Stimulated activated CD4-positive, alpha-beta T cell treated with anti-CD3 and anti-CD28 coated beads, TNF-alpha, amount 100 ng/mL, for 24 hours (primary cell): ENCODE results near the gene RAB31.

ENCODE experiments used
- DNase-seq, 3 experiments: peaks; one replicate each; pipeline ENCODE4 v3.0.0-alpha.2; 2020; ENCODE audit warnings: low read depth in 3 of 3

Gene RAB31

DNA sequence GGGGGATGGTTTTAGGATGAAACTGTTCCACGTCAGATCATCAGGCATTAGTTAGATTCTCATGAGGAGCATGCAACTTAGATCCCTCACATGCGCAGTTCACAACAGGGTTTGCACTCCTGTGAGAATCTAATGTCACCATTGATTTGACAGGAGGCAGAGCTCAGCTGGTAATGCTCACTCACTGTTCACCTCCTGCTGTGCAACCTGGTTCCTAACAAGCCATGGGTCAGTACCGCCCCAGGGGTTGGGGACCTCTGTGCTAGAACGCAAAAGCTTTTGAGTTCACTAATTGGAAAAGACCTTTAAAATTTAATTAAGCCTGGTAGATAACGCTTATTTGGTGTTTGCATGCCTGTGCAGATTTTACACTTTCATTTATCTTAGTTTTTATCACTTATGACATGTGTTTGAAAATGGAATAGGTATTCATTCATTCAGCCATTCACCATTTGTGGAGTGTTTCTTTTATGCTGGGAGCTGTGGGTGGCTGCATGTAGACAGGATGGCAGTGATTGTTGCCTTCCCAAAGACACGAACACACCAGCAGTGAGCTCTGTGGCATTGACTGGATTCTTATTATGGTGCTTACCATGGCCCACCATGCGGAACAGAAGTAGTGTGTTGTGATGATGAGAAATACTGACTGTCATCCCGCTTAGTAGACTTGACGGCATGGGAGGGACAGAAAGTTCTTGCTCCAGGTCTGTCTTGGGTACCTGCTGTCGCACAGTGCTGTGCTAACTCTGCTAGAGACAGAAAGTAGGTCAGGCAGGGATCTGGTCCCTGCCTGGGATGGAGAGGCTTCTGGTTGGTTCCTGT lies 6.4 kb downstream of the RAB31 start:
- no peak for DNase-seq

DNA sequence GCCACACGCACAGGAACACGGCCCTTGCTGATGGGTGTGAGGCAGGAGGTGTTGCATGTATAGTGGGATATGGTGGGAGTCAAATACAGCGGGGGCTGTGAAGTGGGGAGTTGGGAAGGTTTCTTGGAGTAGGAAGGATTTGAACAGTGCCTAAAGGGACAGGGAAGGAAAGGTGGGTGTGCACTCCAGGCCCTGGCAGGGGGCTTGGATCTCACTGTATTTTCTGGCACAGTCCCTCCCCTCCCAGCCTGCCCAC lies 6.9 kb downstream of the RAB31 start:
- DNase-seq = no peak

DNA sequence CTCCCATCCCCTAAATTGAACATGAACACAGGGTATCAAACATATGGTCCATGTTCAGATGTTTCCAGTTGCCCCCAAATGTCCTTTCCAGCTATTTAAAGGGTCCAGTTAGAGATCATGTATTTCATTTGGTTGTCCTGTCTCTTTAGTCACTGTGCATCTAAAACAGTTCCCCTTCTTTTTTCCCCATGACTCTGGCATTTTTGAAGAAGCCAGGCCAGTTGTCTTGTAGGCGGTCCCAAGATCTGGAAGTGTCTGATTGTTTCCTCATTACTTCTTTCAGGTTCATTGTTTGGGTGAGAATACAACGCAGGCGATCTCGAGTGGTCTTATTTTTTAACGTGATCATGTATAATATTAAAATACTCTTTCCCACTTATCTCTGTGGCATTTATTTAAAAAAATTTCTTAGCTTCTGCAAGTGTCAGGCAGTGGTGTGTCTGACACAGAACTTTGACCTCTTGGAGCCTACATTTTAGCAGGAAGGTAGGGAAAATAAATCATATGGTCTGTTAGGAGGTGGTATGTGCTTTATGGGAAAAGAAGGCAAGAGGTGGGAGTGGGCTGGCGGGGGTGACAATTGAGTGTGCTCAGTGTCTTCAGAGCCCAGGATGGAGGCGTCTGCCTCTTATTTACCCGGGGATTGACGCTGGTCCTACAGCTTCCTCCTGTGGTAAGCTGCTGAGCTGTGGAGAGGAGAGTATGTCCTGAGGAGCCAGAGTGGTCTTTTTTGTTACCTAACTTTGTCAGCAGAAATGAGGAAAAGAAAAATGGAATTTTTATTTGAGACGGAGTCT lies 8.1 kb downstream of the RAB31 start:
- no peak for DNase-seq

DNA sequence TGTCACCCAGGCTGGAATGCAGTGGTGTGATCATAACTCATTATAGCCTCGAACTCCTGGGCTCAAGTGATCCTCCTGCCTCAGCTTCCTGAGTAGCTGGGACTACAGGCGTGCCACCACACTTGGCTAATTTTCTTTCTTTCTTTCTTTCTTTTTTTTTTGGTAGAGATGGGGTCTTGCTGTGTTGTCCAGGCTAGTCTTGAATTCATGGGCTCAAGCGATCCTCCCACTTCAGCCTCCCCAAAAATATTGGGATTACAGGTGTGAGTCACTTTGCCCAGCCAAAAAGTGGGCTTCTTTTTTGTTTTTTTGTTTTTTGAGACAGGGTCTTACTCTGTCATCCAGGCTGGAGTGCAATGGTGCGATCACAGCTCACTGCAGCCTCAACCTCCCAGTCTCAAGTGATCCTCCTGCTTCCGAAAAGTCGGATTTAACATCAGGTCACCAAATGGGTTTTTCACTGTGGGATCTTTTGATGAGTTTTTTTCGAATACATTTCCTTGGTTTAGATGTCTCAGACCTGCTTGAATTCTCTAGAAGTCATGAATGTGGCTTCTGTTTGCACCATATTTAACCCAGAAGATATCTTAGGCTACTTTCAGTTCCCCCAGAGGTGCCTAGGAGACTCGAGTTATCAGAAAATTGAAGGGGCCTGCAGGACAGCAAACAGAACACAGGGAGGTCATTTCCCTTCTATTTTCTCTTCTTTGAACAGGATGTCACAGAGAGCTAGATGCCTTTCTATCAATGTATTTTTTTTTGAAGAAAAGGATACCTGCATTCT lies 8.9 kb downstream of the RAB31 start:
- no peak for DNase-seq

DNA sequence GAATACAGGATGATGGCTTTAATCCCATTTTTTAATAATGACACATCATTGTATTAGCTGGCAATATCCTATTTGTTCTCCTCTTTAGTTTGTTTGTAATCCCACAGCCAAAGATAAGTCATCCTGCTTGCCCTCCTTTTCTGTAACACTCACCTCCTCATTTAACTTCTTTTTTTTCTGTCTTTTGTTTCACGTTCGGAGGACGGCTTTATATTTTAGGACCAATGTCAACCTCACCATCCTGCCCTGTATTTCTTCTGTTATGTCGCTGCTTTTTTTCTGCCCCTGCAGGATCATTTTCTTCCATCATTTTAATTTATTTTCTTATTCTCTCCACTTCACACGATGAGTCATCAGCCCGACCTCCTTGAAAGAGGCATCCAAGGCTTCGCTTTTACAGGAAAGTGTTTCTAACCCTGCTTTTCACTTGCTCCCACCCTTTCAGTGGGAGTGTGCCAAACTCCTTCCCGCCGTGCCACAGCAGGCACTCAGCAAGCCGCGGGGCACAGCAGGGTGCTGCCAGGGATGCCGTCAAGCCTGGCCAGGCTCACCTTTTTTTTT lies 11.4 kb downstream of the RAB31 start:
- no peak for DNase-seq

DNA sequence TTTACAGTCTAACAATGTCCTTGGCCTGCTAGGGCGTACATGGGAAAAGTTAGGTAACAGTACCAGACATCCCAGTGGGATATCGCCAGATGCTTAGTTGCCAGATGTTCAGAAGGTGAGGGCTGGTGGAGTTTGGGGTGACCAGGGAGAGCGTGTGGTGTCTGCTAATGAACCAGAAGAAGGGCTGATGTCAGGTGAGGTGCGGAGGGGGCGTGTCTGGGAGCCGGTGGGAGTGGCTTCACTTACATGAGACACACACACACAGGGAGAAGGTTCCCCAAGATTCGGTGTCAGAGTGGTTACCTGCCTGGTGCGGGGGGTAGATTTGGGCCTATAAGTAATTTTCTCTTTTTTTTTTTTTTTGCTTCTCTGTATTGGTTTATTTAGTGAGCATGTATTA lies 12.2 kb downstream of the RAB31 start:
- no peak for DNase-seq

DNA sequence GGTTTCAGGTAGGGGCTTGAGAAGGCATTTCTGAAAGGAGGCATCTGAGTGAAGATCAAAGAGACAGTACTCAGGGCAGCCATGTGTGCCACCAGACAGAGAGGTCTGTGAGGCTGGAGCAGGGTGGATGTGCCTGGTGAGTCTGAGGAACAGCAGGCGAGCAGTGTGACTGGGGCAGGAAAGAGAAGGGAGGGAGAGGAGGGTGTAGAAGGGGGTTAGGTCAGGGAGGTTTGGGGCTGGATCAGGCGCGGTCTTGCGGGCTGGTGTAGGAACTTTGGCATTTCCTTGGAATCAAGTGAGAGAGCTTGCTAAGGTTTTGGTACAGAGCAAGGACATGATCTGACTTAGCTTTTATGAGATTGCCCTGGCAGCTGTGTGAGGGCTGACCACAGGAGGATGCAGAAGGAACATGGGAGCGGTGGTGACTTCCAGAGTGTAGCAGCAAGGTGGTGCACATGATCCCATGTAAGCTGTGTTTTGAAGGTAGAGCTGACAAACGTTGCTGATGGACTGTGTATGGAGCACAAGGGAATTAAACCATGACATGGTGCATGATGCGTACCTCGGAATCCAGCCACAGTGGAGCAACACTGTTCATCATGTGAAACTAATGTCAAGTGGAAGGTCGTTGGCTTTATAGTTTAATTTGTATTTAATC lies 13.9 kb downstream of the RAB31 start:
- DNase-seq = no peak

DNA sequence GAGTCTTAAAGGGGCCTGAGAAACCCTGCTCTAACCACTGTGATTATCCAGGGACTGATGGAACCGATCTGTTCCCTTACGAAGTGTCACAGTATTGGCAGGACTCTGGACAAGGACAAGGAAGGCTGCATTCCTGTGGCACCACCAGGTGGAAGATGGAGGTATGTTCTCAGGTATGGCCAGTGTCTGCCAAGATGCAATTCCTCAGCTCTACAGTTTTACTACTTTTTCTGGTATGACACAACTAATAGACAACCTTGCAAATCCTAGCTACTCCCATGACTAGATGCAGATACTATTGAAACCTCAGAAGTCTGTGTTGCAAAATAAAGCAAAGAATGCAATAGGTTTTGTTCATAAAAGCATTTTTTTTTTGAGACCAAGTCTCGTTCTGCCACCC lies 14.6 kb downstream of the RAB31 start:
- no peak for DNase-seq

DNA sequence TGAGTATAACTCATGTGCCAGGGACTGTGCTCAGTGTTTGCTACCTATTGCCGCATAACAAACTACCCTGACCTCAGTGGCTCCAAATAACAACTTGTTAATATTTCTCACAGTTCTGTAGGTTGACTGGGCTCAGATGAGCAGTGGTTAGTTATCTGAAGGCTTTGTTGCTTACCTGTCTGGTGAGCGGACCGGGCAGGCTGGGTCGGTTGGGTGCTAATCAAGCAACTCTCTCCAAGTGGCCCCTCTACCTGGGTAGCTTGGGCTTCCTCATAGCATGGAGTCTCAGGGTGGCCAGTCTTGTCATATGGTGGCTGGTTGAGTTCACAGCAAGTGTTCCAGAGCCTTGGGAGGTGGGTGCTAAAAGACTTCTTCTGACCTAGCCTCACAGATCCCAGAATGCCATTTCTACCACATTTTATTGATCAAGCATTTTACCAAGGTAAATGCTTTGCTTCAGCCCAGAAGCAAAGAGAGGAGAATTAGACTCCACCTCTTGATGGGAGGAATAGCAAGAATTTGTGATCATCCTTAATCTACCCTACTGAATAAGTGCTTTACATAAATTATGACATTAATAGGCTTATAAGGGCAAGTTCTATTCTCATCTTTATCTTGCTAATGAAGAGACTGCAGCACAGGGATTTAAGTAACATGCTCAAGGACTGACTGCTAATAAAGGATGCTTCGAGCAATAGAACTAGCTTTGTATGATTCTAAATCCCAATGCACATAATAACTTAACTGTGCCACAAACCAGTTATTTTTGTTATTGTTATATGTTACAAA lies 16.9 kb downstream of the RAB31 start:
- DNase-seq = no peak

DNA sequence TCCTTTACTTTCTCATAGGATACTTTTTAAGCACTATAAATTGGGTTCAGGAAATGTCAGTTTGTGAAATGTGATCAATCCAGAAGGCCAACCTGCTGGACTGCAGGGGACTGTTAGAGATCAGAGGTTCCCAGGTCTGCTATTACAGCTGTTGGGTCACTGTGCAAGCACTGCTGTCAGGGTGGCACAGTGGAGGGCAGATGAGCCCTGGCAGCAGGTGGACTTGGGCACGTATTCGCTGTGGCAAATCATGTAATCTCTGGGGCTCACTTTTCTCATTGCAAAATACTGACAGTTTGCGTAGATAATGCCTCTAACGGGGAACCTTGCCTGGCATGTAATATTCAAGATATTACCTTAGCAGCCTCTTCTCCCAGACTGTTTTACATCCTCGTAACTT lies 18.1 kb downstream of the RAB31 start:
- no peak for DNase-seq

DNA sequence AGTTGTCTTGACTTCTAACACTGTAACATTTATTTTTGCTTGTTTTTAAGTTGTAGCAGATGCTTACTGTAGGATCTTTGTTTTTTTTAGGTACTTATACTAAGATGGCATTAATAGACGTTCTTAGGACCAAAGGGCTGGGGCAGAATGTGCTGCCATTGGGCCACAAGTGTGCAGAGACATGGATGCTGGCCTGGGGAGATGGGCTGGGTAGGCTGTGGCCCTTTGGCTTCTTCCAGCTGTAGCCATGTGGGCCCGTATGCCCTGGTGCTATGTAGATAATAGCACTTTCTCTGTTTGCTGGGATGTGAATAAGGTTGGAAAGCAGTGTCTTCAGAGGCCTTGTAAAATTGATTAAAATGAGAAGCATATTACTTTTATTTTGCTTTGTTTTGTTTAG lies 18.8 kb downstream of the RAB31 start:
- DNase-seq = no peak

DNA sequence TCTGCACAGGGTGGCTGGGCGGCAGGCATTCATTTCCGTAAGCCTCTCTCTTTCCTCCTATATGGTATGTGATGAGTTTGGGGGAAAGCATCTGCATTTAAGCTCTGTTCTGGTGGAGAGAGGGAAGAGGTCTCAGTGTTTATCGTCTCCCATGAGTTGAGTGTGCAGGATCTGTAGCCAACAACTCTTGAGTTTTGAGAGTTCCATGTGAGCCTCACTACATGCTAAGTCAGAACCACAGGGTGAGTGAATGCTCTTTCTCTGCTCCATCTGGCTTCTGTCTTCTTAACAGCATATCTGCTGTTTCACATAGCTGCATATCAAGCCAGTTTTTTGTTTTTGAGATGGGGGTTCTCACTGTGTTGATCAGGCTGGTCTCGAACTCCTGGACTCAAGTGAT lies 22.7 kb downstream of the RAB31 start:
- no peak for DNase-seq

DNA sequence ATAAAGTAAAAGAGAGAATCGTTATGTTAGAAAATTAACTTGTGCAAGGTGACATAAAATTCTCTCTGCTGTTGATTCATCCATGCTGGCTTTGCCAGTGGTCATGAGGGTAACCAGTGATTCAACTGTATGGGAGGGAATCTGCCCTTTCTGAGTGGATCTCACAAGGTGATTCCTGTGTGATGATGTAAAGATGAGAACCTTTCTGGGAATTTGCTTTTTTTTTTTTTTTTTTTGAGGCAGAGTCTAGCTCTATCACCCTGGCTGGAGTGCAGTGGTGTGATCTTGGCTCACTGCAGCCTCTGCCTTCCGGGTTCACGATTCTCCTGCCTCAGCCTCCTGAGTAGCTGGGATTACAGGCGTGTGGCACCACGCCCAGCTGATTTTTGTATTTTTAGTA lies 23.3 kb downstream of the RAB31 start:
- DNase-seq = no peak

DNA sequence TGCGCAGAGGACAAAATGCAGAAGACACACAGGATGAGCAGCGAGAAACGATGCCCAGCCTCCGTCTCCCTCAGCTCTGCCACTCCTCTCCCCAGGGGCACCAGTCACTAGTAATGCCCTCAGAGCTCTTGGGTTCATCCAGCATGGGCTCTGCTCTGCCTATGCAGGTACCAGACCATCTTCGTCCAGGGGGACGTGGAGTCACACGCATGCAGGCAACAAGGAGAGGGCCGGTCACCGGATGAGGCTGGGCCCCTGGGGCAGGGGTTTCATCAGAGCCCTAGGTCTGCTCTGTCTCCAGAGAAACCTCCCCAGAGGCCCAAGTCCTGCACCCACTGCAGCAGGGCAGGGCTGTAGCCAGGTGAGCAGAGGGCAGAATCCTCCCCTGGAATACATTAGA lies 23.9 kb downstream of the RAB31 start:
- no peak for DNase-seq

DNA sequence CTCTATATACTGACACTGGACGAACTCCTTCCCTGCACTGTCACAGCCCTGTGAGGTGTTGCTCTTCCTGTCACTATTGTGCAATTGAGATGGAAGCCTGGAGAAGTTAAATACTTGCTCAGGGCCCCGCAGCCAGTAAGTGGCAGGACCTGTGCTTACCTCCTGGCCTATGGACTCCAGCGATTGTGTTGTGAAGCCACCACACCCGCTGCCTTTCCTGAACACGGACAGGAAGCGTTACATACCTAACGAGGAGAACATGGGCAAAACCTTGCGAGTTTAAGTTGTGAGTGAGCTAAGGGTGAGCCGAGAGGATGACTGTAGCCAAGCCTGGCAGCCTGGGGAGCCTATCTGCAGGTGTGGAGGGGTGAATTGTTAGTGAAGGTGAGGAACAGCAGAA lies 26.1 kb downstream of the RAB31 start:
- DNase-seq = no peak

DNA sequence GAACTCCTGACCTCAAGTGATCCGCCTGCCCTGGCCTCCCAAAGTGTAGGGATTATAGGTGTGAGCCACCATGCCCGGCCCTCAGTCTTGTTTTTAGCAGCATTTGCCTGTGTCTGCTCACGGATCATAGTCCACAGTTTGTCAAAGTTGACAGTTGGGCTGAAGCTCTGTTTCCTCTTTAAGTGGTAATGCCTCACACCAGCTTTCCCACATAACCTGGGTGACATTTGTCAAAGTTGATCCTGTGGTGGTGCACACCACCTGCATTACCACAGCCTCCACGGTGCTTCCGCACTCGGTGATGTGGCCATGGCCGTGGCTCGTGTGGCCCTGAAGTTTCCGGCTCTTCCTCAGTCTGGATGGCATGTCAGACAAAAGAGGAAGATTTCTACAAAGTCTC lies 27.1 kb downstream of the RAB31 start:
- no peak for DNase-seq

DNA sequence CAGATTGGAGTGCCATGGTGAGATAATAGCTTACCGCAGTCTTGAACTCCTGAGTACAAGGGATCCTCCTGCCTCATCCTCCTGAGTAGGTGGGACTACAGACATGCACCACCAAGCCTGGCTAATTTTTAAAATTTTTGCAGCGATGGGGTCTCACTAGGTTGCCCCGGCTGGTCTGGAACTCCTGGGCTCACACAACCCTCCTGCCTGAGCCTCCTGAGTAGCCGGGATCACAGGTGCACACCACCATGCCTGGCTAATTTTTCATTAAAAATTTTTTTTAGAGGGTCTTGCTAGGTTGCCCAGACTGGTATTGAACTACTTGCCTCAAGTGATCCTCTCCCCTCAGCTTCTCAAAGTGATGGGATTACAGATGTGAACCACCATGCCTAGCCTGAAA lies 27.8 kb downstream of the RAB31 start:
- no peak for DNase-seq

DNA sequence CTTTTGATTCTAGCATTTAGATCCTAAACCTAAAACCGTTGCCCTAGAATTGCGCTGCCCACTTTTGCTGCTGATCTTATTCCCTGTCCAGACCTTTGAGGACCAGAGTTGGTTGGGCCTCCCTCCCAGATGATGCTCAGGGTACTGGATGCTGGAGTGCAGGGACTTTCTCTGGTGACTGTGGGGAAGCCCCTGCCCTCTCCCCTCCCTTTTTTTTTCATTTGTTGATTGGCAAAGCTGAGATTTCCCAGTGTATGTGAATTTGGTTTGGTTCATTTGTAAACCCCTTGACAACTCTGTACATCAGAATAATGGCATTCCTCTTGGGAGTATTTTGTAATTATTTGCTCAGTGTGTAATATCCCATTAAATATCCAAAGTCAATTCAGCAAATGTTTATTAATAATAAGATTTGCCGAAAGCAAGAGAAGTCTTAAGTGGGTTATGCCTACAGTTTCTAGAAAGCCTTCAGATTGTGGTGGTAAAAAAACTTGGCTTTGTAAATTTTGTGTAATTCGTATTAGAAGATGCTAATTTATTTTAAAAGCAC lies 28.3 kb downstream of the RAB31 start:
- no peak for DNase-seq

DNA sequence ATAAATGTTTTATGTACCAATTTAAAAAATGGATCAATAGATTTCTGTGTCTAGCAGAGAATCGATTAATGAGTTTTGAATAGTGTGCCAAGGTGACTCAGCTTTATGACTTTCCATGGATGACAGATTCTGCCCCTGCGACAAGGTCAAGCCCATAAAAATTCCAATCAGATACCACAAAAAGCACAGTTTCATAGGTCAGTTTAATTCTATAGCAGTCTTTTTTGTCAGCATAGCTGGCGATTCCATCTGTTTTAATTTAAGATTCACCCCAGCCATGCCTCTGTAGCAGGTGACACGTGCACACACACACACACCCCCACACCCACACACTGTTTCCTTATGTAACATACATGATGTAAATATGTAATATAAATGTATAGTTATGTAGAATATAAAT lies 28.9 kb downstream of the RAB31 start:
- DNase-seq = no peak

DNA sequence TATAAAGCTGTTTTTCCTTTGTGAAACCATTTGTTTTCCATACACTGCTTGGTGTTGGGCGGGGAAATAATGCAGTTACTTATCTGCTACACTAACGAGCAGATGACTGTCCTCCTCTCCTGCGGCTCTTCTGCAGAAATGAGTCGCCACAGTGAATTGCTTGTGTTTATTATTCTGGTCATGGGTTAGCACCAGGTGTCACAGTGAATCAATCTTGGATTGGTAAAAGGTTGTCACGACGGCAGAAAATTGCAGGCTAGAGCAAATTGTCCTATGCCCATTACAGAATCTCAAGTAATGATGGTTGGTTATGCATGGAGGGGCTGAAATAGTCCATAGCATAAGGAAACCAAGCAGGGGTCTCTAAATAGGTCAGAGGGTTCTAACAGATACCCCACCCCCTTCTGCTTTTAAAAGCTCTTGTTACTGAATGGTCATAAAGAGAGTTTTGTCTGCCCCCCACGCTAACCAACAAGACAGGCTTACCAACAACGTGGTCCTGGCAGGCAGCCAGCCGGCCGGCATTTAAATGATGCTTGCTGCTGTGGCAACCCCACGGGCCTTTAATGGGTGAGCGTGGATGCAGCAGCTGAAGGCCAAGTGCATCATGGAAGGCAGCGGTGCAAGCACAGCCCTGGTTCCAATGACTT lies 29.5 kb downstream of the RAB31 start:
- no peak for DNase-seq
